Tongue (tissue), 2 donors: ENCODE measurements around the gene PCNX4. TPM values are rescaled to one million over a fixed set of nuclear protein-coding genes. Genes with fewer than 3 reads are reported as not detected.

Experiments used
- DNase-seq: peaks from one replicate; pipeline ENCODE4 v3.0.0-alpha.2; 2015
- total RNA-seq: library from RNA; depleted of rRNA; stranded (reverse); fragments of >200 nt; gene quantifications from one replicate; pipeline ENCODE4 v1.2.3, GENCODE V29; 2014

PCNX4 gene
- total RNA-seq, 1 donor from 2014 or later: 81.1 TPM

GRCh38 chr14:60102389-60102788 lies 10.7 kb downstream of the PCNX4 start:
- peak; percentile 22 for DNase-seq

GRCh38 chr14:60106339-60106738 lies 14.6 kb downstream of the PCNX4 start:
- peak; percentile 18 for DNase-seq

GRCh38 chr14:60107477-60107876 lies 15.8 kb downstream of the PCNX4 start:
- DNase-seq: no peak

GRCh38 chr14:60111732-60112131 lies 20.0 kb downstream of the PCNX4 start:
- DNase-seq: no peak

- DNase-seq: no peak
Observed at GRCh38 chr14:60114881-60115280, 23.2 kb downstream of the PCNX4 start.

- DNase-seq: no peak
Observed at GRCh38 chr14:60116181-60116580, 24.5 kb downstream of the PCNX4 start.

GRCh38 chr14:60125918-60126317 lies 34.2 kb downstream of the PCNX4 start:
- DNase-seq: no peak

GRCh38 chr14:60133487-60133886 lies 41.8 kb downstream of the PCNX4 start:
- DNase-seq: no peak

- DNase-seq: no peak
Observed at GRCh38 chr14:60134702-60135101, 43.0 kb downstream of the PCNX4 start.

- DNase-seq: peak; percentile 52
Observed at GRCh38 chr14:60151715-60152114, 60.0 kb downstream of the PCNX4 start.

- no peak for DNase-seq
Observed at GRCh38 chr14:60153991-60154390, 62.3 kb downstream of the PCNX4 start.

- no peak for DNase-seq
Observed at GRCh38 chr14:60154671-60155070, 62.9 kb downstream of the PCNX4 start.

GRCh38 chr14:60160422-60160821 lies 68.7 kb downstream of the PCNX4 start:
- DNase-seq: no peak

- DNase-seq: peak; percentile 44
Observed at GRCh38 chr14:60161196-60162107, 69.7 kb downstream of the PCNX4 start.

GRCh38 chr14:60163693-60164092 lies 72.0 kb downstream of the PCNX4 start:
- peak; percentile 8 for DNase-seq

GRCh38 chr14:60164404-60164711 lies 72.6 kb downstream of the PCNX4 start:
- DNase-seq: no peak

- DNase-seq: peak; percentile 90
Observed at GRCh38 chr14:60164712-60165546, 73.2 kb downstream of the PCNX4 start, which contains the start of gene DHRS7. TSS of gene DHRS7 (minus strand) at chr14:60165398. CDS start at chr14:60165309, 89 bp downstream.

GRCh38 chr14:60165547-60165876 lies 73.8 kb downstream of the PCNX4 start:
- no peak for DNase-seq

GRCh38 chr14:60166142-60166541 lies 74.4 kb downstream of the PCNX4 start:
- no peak for DNase-seq

GRCh38 chr14:60169722-60170121 lies 78.0 kb downstream of the PCNX4 start:
- no peak for DNase-seq

GRCh38 chr14:60170948-60171347 lies 79.2 kb downstream of the PCNX4 start:
- DNase-seq: no peak

- no peak for DNase-seq
Observed at GRCh38 chr14:60171690-60172089, 80.0 kb downstream of the PCNX4 start.
